ENCODE data around the gene PCDH9.

DNA sequence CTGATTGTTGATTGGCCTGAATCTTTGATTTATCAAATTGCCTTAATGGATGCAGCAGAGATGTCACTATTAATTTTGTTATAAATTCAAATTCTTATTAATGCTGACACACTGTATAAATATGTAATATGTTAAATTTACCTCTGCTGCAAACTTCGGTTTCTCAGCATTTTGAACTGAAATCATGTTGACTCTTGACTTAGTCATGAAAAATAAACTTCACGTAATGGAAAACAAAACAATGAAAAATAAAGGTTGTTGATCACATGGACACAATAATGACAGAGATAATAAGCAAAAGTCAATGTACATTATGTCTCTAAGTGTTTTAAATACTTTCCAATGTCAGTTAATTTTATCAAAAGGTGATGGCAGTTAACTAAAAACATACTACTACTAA, 827.6 kb downstream of the PCDH9 start:
- TF ChIP-seq, protein P1, sequence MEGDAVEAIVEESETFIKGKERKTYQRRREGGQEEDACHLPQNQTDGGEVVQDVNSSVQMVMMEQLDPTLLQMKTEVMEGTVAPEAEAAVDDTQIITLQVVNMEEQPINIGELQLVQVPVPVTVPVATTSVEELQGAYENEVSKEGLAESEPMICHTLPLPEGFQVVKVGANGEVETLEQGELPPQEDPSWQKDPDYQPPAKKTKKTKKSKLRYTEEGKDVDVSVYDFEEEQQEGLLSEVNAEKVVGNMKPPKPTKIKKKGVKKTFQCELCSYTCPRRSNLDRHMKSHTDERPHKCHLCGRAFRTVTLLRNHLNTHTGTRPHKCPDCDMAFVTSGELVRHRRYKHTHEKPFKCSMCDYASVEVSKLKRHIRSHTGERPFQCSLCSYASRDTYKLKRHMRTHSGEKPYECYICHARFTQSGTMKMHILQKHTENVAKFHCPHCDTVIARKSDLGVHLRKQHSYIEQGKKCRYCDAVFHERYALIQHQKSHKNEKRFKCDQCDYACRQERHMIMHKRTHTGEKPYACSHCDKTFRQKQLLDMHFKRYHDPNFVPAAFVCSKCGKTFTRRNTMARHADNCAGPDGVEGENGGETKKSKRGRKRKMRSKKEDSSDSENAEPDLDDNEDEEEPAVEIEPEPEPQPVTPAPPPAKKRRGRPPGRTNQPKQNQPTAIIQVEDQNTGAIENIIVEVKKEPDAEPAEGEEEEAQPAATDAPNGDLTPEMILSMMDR (IDR thresholded peaks at IDR 0.05 in 8 of 11, conservative IDR thresholded peaks at IDR 0.05 in 3 of 11): no peak
- TF ChIP-seq POLR2A (IDR thresholded peaks at IDR 0.05): no peak
- TF ChIP-seq POLR2AphosphoS5 (IDR thresholded peaks at IDR 0.05): no peak
